IMR-90 (cell line): Measurements from ENCODE around the gene PTBP1. TPM values are rescaled to one million over a fixed set of nuclear protein-coding genes. Genes with fewer than 3 reads are reported as not detected.
A peak's percentile ranks its signal among the peaks of the same experiment; 100 is the strongest.

ENCODE experiments used
- ATAC-seq: fragments of 200-7000 bp; cut with Tn5 transposase; 2 replicates; pipeline ENCODE4 v1.9.1; 2020; ENCODE audit warnings: low read depth, mild to moderate bottlenecking, moderate library complexity
- BruUV-seq: library from RNA; stranded (reverse); fragments of 400-500 nt; replicated peaks from 2 replicates; lab custom pipeline; 2021; lab: Mats Ljungman, UMichigan
- CTCF ChIA-PET: fragments of 300-600 bp; formaldehyde crosslinking; extraction: SDS; loops from one replicate; lab custom pipeline; 2021; ENCODE audit warnings: antibody characterized with exemption; lab: Yijun Ruan, JAX
- POLR2A ChIA-PET: fragments of 300-600 bp; sonication (Branson Sonifier 250); formaldehyde crosslinking; loops from one replicate; lab custom pipeline; 2022; ENCODE audit warnings: antibody characterized with exemption; ENCODE audit not compliant: unreplicated experiment; lab: Charles Lee
- DNase-seq: peaks from one replicate; pipeline ENCODE4 v3.0.0; 2013
- H2AFZ ChIP-seq: replicated peaks from 2 replicates; pipeline ENCODE3; 2013; ENCODE audit warnings: low read length, mild to moderate bottlenecking; ENCODE audit not compliant: poor library complexity
- H2AK5ac ChIP-seq: 2 replicates; pipeline ENCODE4 v1.6.1; 2013; ENCODE audit warnings: low read depth, low read length, inconsistent platforms
- H2AK9ac ChIP-seq: replicated peaks from 2 replicates; pipeline ENCODE3; 2013; ENCODE audit warnings: mild to moderate bottlenecking, low read depth, low read length, moderate library complexity; ENCODE audit not compliant: poor library complexity
- H2BK120ac ChIP-seq: 2 replicates; pipeline ENCODE4 v1.6.1; 2013; ENCODE audit warnings: low read depth, low read length, inconsistent platforms
- H2BK15ac ChIP-seq: 3 replicates; pipeline ENCODE4 v1.6.1; 2013; ENCODE audit warnings: low read depth, low read length, inconsistent platforms
- H2BK20ac ChIP-seq: 2 replicates; pipeline ENCODE4 v1.6.1; 2013; ENCODE audit warnings: low read depth, mild to moderate bottlenecking, inconsistent platforms, low read length, moderate library complexity
- H2BK5ac ChIP-seq: 2 replicates; pipeline ENCODE4 v1.6.1; 2013; ENCODE audit warnings: mild to moderate bottlenecking, low read depth, low read length, inconsistent platforms; ENCODE audit not compliant: poor library complexity, severe bottlenecking
- H3K14ac ChIP-seq: replicated peaks from 2 replicates; pipeline ENCODE4 v1.6.1; 2013; ENCODE audit warnings: low read depth, low read length, inconsistent platforms
- H3K18ac ChIP-seq: 2 replicates; pipeline ENCODE4 v1.6.1; 2013; ENCODE audit warnings: low read depth, low read length, control low read depth
- H3K23ac ChIP-seq: 2 replicates; pipeline ENCODE4 v1.6.1; 2013; ENCODE audit warnings: low read depth, low read length, inconsistent platforms
- H3K27ac ChIP-seq: 2 replicates; pipeline ENCODE4 v1.5.1; 2013; ENCODE audit warnings: mild to moderate bottlenecking, control low read depth, low read length; ENCODE audit not compliant: insufficient read depth
- H3K27me3 ChIP-seq: 2 replicates; pipeline ENCODE4 v1.6.1; 2013; ENCODE audit warnings: low read length; ENCODE audit not compliant: control insufficient read depth, insufficient read depth
- H3K36me3 ChIP-seq: 2 replicates; pipeline ENCODE4 v1.6.1; 2013; ENCODE audit warnings: low read length, mixed read lengths; ENCODE audit not compliant: control insufficient read depth, insufficient read depth
- H3K4ac ChIP-seq: 2 replicates; pipeline ENCODE4 v1.6.1; 2013; ENCODE audit warnings: low read depth, low read length, inconsistent platforms
- H3K4me1 ChIP-seq: 2 replicates; pipeline ENCODE4 v1.6.1; 2013; ENCODE audit warnings: low read length, mixed read lengths; ENCODE audit not compliant: control insufficient read depth, insufficient read depth
- H3K4me2 ChIP-seq: 2 replicates; pipeline ENCODE4 v1.6.1; 2013; ENCODE audit warnings: low read depth, mild to moderate bottlenecking, control low read depth, low read length, moderate library complexity
- H3K4me3 ChIP-seq: 2 replicates; pipeline ENCODE4 v1.5.1; 2013; ENCODE audit warnings: low read depth, mild to moderate bottlenecking, control low read depth, low read length, moderate library complexity; ENCODE audit not compliant: insufficient read depth
- H3K56ac ChIP-seq: 2 replicates; pipeline ENCODE4 v1.6.1; 2013; ENCODE audit warnings: low read length, inconsistent platforms; ENCODE audit not compliant: insufficient read depth; ENCODE audit errors: extremely low read depth
- H3K79me1 ChIP-seq, 2 experiments: 2 replicates each; pipeline ENCODE4 v1.6.1; 2013; ENCODE audit warnings: low read length in 2 of 2, inconsistent platforms in 1 of 2, low read depth in 1 of 2
- H3K9ac ChIP-seq: 2 replicates; pipeline ENCODE4 v1.6.1; 2013; ENCODE audit warnings: low read depth, low read length, control low read depth
- H3K9me1 ChIP-seq: 2 replicates; pipeline ENCODE4 v1.6.1; 2013; ENCODE audit warnings: low read length, inconsistent platforms; ENCODE audit not compliant: insufficient read depth
- H3K9me3 ChIP-seq: 2 replicates; pipeline ENCODE4 v1.6.1; 2013; ENCODE audit warnings: low read length; ENCODE audit not compliant: control insufficient read depth, insufficient read depth
- H4K20me1 ChIP-seq: 2 replicates; pipeline ENCODE4 v1.6.1; 2013; ENCODE audit warnings: low read length, inconsistent platforms; ENCODE audit not compliant: insufficient read depth
- H4K5ac ChIP-seq: 2 replicates; pipeline ENCODE4 v1.6.1; 2013; ENCODE audit warnings: mild to moderate bottlenecking, low read depth, low read length, control low read depth
- H4K8ac ChIP-seq, 2 experiments: 2 replicates each; pipeline ENCODE4 v1.6.1; 2013; ENCODE audit warnings: low read depth in 2 of 2, low read length in 2 of 2, control low read depth in 1 of 2, inconsistent platforms in 1 of 2
- H4K91ac ChIP-seq: 2 replicates; pipeline ENCODE4 v1.6.1; 2013; ENCODE audit warnings: low read depth, low read length, inconsistent platforms; ENCODE audit not compliant: insufficient read depth
- CEBPB ChIP-seq: IDR thresholded peaks from 2 replicates; pipeline ENCODE4 v1.6.1; 2012; ENCODE audit warnings: low read depth, low read length, improper control_type of control experiment
- RAD21 ChIP-seq: IDR thresholded peaks from 2 replicates; pipeline ENCODE4 v1.6.1; 2012; ENCODE audit warnings: low read length, improper control_type of control experiment
- WGBS, 2 experiments: methylation state at CpG; one replicate each; pipeline versions ENCODE4 v1.1.5 to v1.1.7; 2013; ENCODE audit warnings: missing lambda C conversion rate in 2 of 2; ENCODE audit not compliant: insufficient read length in 1 of 2; ENCODE audit errors: extremely low coverage in 2 of 2; 5-methylcytosine and 5-hydroxymethylcytosine counted together
- dilution Hi-C: fragments of 300-500 bp; cut with HindIII; formaldehyde crosslinking; loops from one replicate; pipeline ENCODE4 v1.14.3; 2018; ENCODE audit warnings: low sequenced_read_pairs; ENCODE audit not compliant: unreplicated experiment
- in situ Hi-C: fragments of 300-500 bp; cut with MboI; formaldehyde crosslinking; loops from 3 replicates; pipeline ENCODE4 v1.14.3; 2019; ENCODE audit warnings: low sequenced_read_pairs, inconsistent platforms, mixed read lengths
- intact Hi-C: fragments of 100-400 bp; cut with micrococcal nuclease; formaldehyde crosslinking; loops from 2 replicates; pipeline ENCODE4 v1.10.0; 2022
- polyA plus RNA-seq, 3 experiments: library from polyadenylated mRNA; depleted of rRNA; stranded (reverse); fragments of >200 nt; gene quantifications; 2 replicates each; pipeline ENCODE4 v1.2.3, GENCODE V29; 2012; ENCODE audit warnings: low replicate concordance in 1 of 3
- total RNA-seq: library from RNA; depleted of rRNA; stranded (reverse); fragments of >200 nt; gene quantifications from 2 replicates; pipeline ENCODE4 v1.2.3, GENCODE V29; 2012

PTBP1 gene
- total and polyA plus RNA-seq, 2 of the 4 experiments (the other 2 are of a cell fraction) = 146 to 269 TPM

DNA sequence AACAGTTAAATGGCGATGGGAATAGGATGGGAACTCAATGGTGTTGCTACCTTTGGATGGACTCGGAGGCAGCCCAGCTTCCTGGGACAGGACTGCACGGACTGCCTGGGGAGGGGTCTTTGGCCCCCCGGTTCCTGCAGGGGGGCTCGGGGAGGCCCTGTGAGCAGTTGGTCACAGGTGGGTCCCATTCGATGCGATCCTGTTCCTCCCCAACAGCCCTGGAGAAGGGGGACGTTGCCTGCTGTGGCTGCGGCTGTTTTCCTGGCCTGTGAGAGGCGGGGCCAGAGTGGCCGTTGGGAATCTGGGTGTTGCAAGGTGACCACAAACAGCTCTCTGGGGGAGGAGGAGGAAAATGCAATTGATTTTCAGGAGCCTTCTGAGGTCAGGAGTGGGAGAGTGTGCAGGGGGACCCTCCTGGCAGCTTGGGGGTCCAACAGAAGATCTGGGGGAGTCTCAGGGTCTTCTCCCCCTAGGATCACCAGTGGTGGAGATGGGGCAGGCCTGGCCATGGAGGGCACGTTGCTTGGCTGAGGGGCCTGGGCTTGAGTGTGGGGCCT is 26.4 kb downstream of the PTBP1 start:
- Histone ChIP-seq H2AFZ (peak overlapping the region; percentile 2), H3K9me1 (no peaks in the 10 kb centered on the region), H3K9ac (no peak overlapping the region), H4K91ac (no peak overlapping the region), H2BK120ac (no peak overlapping the region), H3K18ac (no peak overlapping the region), H3K36me3 (no peaks in the 10 kb centered on the region), H4K20me1 (no peaks in the 10 kb centered on the region), H3K4ac (no peak overlapping the region), H3K4me3 (no peak overlapping the region), H2AK9ac (no peak overlapping the region), H3K9me3 (no peaks in the 10 kb centered on the region), H4K8ac (no peak overlapping the region), H2AK5ac (no peak overlapping the region; the same call in 1 of the 2 replicates), H3K23ac (no peak overlapping the region), H2BK5ac (no peak overlapping the region), H2BK20ac (no peak overlapping the region), H3K79me1 (no peaks in the 10 kb centered on the region), H3K14ac (no peak overlapping the region), H3K4me1 (peaks cover 3% of the 10 kb centered on the region; the same call in 1 of the 2 replicates), H2BK15ac (no peak overlapping the region), H3K4me2 (no peak overlapping the region; the same call in 1 of the 2 replicates), H4K5ac (no peak overlapping the region), H3K27ac (no peak overlapping the region), H3K27me3 (peaks cover 2% of the 10 kb centered on the region; the same call in 1 of the 2 replicates), H3K56ac (no peak overlapping the region)
- intact Hi-C loops = no loop called here
- dilution Hi-C loops = no loop called here
- BruUV-seq = no TSS peak
- ChIA-PET CTCF (no interaction called here), POLR2A (no interaction called here)
- in situ Hi-C loops = no loop called here
- TF ChIP-seq RAD21 (no peak), CEBPB (0 out of 2 replicates have a peak, but pooled peaks have one; percentile 4)
- DNase-seq (no peak), ATAC-seq (0 out of 2 replicates have a peak, but pooled peaks have one; percentile 18)
- WGBS, 2 experiments = 60% methylated on average over 4 of the region's 12 CpGs; no CpG with 5 or more reads in 1 of the 2 experiments
